Lower leg skin (tissue), 3 donors: ENCODE results near the gene VPS51.

ENCODE experiments used
- POLR2A ChIP-seq, 2 donors: fragments of 450-650 bp; IDR thresholded peaks; one replicate each; pipeline ENCODE4 v1.6.1; 2016 to 2017; ENCODE audit warnings: antibody characterized with exemption in 2 of 2, mild to moderate bottlenecking in 1 of 2, moderate library complexity in 1 of 2
- TF ChIP-seq, protein P1 (sequence below), 3 donors: fragments of 450-650 bp; IDR thresholded peaks; one replicate each; pipeline ENCODE4 v1.5.1; 2016; ENCODE audit warnings: antibody characterized with exemption in 3 of 3, mild to moderate bottlenecking in 3 of 3, moderate library complexity in 2 of 3

DNA sequence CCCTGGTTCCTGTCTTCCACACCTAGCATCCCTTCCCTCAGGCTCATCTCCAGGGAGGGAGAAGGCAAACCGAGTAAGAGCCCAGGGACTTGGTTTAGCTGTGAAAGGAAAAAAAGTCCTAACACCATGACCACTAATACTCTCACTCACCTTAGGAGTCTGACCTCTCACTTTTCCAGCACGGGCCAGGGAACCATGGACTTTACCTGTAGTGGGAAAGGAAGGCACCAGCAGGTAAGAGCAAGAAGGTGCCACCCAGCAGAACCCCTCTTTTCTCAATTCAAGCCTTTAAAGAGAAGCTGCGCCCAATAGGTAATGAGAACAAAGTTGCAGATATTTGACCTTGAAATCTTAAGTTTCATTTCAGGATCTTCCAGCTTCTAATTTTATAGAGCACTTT is 24.8 kb downstream of the VPS51 start:
- TF ChIP-seq POLR2A (IDR thresholded peaks at IDR 0.05) = no peak
- TF ChIP-seq, protein P1, sequence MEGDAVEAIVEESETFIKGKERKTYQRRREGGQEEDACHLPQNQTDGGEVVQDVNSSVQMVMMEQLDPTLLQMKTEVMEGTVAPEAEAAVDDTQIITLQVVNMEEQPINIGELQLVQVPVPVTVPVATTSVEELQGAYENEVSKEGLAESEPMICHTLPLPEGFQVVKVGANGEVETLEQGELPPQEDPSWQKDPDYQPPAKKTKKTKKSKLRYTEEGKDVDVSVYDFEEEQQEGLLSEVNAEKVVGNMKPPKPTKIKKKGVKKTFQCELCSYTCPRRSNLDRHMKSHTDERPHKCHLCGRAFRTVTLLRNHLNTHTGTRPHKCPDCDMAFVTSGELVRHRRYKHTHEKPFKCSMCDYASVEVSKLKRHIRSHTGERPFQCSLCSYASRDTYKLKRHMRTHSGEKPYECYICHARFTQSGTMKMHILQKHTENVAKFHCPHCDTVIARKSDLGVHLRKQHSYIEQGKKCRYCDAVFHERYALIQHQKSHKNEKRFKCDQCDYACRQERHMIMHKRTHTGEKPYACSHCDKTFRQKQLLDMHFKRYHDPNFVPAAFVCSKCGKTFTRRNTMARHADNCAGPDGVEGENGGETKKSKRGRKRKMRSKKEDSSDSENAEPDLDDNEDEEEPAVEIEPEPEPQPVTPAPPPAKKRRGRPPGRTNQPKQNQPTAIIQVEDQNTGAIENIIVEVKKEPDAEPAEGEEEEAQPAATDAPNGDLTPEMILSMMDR (IDR thresholded peaks at IDR 0.05) = no peak
